Embryonic facial prominence (tissue), 1 donor: Measurements from ENCODE around the gene TOMM22.
A peak's percentile ranks its signal among the peaks of the same experiment; 100 is the strongest.

Experiments
- DNase-seq: peaks from one replicate; pipeline ENCODE4 v3.0.0-alpha.2; 2016; ENCODE audit errors: extremely low spot score

TOMM22 gene

GRCh38 chr22:38696606-38697424 lies 15.1 kb downstream of the TOMM22 start:
- no peak for DNase-seq

GRCh38 chr22:38697425-38698089 lies 15.8 kb downstream of the TOMM22 start:
- no peak for DNase-seq

- DNase-seq, result no peak
Measured at GRCh38 chr22:38698407-38699094, 16.8 kb downstream of the TOMM22 start.

- no peak for DNase-seq
Measured at GRCh38 chr22:38699143-38699542, 17.4 kb downstream of the TOMM22 start.

- DNase-seq, result no peak
Measured at GRCh38 chr22:38699784-38700183, 18.0 kb downstream of the TOMM22 start.

GRCh38 chr22:38700270-38700788 lies 18.6 kb downstream of the TOMM22 start:
- no peak for DNase-seq

- DNase-seq, result peak; percentile 89
Measured at GRCh38 chr22:38700789-38701628, 19.3 kb downstream of the TOMM22 start, which contains the start of gene JOSD1. Gene JOSD1, minus strand, starts transcription at chr22:38700943. Its CDS starts 956 bp downstream, at chr22:38699987.

GRCh38 chr22:38704654-38705234 lies 23.0 kb downstream of the TOMM22 start:
- DNase-seq, result no peak

GRCh38 chr22:38705235-38706100 lies 23.7 kb downstream of the TOMM22 start, which contains the start of gene GTPBP1:
Gene GTPBP1, plus strand, starts transcription at chr22:38705944. Its CDS starts 12 bp downstream, at chr22:38705956.
- DNase-seq, result peak; percentile 100

- DNase-seq, result no peak
Measured at GRCh38 chr22:38706101-38706900, 24.5 kb downstream of the TOMM22 start.

- DNase-seq, result no peak
Measured at GRCh38 chr22:38706901-38707195, 25.1 kb downstream of the TOMM22 start.

GRCh38 chr22:38707346-38707745 lies 25.6 kb downstream of the TOMM22 start:
- DNase-seq, result no peak

GRCh38 chr22:38707984-38708383 lies 26.2 kb downstream of the TOMM22 start:
- no peak for DNase-seq

- DNase-seq, result no peak
Measured at GRCh38 chr22:38709306-38709705, 27.5 kb downstream of the TOMM22 start.

- DNase-seq, result no peak
Measured at GRCh38 chr22:38710351-38710750, 28.6 kb downstream of the TOMM22 start.

GRCh38 chr22:38710866-38711265 lies 29.1 kb downstream of the TOMM22 start:
- DNase-seq, result no peak

GRCh38 chr22:38712486-38713207 lies 30.9 kb downstream of the TOMM22 start:
- DNase-seq, result no peak

GRCh38 chr22:38713921-38714320 lies 32.2 kb downstream of the TOMM22 start:
- no peak for DNase-seq
